Globus pallidus (tissue), 1 donor: ENCODE data around the gene U2AF2.
A peak's percentile ranks its signal among the peaks of the same experiment; 100 is the strongest.

Experiments
- DNase-seq: peaks from one replicate; pipeline ENCODE4 v3.0.0-alpha.2; 2015; ENCODE audit warnings: low spot score

U2AF2 gene

DNA sequence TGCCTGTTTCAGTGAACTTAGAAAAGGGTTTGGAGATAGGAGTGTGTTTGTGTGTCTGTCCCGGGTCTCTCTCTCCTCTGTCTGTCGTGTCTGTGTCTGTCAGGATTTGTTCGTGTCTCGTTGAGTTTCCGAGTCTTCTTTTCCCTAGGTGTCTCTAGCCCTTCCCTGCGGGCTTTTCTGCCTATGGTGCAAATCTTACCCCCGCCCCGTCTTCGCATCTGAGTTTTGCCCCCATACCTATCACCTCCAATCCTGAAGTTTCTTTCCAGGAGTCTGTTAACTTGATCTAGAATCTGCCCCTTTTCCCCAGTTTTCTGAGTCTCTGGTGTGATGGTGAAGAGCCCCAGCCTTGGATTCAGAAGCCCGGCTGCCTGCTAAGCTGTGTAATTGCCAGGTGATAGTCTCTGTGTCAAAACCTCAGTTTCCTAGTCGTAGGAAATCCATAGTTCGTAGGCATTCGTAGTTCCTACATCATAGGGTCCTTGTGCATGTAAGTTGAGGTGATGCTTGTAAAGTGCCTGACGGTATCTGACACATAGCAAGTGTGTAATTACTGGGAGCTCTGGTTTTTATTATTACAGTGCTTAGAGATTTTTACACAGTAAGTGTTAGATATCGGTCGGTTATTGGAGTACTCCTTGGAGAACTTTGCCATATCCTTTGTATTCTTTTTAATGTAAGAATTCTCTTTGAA is 21.0 kb downstream of the U2AF2 start:
- DNase-seq = no peak

DNA sequence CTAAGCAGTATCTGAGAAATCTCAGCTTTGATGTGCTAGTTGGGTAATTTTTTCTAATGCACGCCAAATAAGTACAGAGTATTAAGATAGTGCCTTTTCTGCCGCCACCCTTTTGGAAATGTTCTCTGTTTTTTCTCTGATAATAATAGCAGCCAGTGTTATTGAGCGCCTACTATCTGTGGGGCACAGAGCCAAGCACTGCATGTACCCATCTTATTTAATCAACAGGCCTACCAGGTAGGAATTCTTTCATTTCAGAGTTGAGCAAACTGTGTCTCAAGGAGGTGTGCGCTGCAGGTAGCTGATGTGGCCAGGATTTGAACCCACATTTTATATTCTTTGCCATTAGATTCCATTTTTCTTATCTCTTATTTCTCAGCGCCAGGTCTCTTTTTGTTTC is 21.5 kb downstream of the U2AF2 start:
- DNase-seq = no peak

DNA sequence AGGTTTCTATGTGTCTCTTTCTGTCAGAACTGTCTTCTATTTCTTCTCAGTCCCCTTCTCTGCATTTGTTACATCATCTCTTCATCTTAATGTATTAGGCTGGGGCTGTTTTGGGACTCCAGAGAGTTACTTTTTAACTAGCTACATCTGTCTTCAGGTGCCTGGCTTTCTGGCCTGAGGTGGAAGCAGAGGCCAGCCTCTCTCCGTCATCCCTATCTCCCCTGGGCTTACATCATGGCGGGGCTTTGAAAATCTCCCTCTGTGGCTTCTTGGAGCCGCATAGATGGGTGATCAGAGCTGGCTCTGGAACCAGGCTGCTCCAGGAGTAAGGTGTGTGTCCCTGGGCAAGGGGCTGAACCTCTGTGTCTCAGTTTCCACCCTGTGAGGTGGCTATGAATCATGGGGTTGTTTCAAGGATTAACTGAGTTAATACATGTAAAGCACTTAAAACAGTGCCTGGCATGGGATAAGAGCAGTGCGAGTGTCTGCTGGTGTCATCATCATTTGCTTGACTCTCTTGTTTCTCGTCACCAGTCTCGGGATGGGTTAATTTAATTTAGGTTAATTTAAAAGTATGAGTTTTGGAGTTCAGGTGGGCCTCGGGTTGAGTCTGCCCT is 22.2 kb downstream of the U2AF2 start:
- no peak for DNase-seq

DNA sequence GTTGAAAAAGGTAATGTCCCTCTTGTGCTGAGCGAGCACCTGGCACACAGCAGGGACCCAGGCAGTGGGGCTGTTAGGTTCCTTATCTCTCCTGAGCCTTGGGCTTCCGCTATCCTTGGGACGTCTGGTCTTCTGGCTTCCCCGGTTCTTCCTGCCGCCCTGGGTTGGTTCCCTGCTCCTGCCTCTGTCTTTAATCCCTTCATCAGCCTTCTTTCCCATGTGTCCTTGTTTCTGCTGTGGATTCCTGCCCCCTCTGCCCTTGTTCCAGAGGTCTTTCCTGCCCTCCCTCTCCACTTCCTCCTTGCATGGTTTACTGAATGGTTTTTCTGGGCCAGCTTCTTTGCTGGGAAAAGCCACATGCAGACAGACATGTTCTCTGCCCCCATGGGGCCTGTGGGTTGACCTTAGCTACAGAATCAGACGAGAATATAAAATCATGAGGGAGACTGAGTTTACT is 22.8 kb downstream of the U2AF2 start:
- DNase-seq = no peak

- DNase-seq = peak; percentile 54
These were observed 23.4 kb downstream of the U2AF2 start for GRCh38 chr19:55678121-55678671.

- no peak for DNase-seq
These were observed 24.8 kb downstream of the U2AF2 start for GRCh38 chr19:55679343-55680257.

DNA sequence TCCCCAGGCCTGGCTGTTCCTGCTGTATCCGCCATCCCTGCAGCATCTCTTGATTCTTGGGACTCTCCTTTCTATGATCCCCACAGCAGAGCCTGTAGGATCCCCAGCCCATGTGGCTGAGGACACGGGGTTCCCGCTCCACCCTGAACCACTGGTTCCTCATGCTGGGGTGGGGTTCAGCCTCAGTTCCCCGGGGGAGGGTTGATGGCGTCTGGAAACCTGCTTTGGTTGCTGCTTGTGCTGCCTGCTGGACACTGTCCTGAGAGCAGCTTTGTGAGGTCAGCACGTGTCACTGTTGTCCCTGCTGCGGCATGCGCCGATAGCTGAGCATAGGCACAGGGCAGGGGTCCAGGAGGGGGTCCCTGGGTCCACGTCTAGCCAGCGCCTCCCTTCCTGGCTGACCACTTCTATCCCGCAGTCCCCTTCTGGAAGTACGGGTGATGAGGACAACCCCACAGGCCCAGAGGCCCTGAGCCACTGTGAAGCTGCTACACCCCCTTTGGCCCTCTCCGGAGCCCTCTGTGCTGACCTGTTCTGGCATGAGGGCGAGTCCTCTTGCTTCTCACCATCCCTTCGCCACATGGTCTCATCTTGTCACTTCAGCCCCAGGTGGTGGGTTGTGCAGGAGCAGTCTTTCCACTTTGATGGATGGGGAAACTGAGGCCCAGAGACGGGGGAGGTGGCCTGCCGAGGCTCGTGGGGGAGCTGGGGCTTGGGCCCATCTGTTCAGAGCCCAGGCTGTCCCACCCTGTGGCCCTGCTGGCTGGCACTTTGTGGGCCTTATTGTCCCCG is 25.7 kb downstream of the U2AF2 start:
- no peak for DNase-seq

DNA sequence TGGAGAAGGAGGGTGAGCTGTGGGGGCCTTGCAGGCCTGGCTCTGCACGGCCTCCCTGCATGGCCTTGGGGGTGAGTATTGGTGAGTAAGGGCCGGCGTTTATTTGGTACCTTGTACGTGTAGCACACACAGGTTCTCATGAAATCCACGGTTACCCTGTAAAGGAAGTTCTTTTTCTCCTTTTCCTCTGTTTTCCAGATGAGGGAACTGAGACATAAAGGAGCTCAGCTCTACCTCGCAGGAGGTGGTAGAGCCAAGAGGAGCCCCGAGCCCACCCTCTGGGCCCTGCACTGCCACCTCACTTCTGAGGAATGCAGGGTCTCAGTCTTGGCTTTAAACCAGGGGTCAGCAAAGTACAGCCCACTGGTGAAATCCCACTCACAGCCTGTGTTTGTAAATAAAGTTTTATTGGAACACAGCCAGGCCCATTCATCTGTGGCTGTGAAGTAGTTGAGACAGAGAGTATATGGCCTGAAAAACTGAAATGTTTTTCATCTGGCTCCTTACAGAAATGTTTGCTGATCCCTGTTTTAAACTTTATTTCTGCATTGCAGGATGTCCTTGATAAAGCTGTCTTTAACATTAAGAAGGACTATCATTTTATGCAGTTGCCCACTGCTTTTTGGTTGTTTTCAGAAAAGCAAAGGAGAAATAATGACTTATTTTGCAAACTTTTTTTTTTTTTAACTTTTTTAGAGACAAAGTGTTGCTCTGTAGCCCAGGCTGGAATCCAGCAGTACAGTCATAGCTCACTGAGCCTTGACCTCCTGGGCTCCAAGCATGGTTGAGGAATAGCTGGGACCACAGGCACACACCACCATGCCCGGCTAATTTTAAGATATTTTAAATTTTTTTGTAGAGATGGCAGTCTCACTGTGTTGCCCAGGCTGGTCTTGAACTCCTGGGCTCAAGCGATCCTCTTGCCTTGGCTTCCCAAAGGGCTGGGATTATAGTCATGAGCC is 26.6 kb downstream of the U2AF2 start:
- no peak for DNase-seq

DNA sequence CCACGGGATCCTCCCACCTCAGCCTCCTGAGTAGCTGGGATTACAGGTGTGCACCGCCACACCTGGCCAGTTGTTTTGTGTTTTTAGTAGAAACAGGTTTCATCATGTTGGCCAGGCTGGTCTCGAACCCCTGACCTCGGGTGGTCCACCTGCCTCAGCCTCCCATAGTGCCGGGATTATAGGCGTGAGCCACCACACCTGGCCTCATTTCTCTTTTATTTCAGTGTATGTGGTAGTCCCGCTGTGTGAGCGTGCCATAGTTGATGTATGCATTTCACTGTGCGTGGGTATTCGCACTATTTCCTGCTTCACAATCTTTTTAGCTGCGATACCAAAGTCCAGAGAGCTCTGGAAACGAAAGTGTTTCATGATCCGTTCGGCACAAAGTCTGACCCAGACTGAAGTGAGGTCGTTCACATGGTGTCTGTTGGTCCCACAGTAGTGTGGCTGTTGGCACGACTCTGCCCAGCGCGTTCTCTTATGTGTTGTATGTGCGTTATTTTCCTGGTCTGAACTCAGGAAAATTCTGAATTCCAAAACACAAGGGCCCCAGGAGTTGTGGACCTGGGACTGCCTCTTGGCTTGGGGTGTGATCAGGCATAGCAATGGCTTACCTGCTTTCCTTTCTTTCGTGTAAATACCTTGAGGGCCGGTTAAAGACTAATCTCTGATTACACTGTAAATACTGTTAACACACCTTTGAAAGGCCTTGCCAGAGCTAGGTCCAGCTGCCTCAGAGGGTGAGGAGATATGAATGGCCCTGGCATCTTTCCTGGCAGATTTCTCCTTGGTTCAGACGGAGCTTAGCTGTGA is 28.8 kb downstream of the U2AF2 start:
- no peak for DNase-seq

- no peak for DNase-seq
These were observed 30.3 kb downstream of the U2AF2 start for GRCh38 chr19:55684946-55685681.

- DNase-seq = no peak
These were observed 30.9 kb downstream of the U2AF2 start for GRCh38 chr19:55685776-55686175.

DNA sequence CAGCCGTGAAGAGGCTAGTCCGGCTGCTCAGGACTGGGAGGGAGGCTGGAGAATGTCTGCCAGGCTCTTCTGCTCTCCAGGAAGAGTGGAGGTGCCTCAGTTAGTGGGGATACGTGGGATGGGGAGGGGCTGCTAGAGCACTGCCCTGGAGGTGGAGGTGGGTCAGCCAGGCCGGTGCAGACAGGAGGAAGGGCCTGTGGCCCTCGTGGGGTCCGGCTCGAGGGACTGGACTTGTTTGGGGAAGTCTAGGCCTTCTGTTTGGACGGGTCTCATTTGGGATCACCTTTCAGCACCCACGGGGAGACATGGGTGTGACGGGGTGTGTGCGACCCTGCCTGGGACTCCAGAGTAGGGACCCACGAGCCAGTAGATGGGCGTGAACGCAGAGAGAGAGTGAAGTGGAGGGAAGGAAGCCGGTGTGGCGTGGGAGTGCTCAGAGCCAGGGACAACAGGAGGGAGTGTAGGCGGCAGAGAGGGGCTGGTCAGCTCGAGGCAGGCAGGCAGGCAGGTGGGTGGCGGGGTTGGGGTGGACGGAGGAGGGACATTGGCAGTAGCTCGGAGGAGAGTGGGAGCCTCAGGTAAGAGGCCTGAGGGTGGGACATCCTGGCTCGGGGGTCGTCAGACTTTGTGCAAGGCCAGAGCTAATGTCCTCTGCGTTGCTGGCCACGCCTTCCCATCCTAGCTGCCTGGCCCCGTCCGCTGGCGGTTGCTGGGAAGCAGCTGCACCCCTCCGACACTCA is 31.6 kb downstream of the U2AF2 start:
- no peak for DNase-seq

- DNase-seq = no peak
These were observed 32.7 kb downstream of the U2AF2 start for GRCh38 chr19:55687281-55688201.

- no peak for DNase-seq
These were observed 33.8 kb downstream of the U2AF2 start for GRCh38 chr19:55688422-55689218.

- DNase-seq = no peak
These were observed 34.7 kb downstream of the U2AF2 start for GRCh38 chr19:55689411-55690108.
